OCI-LY3 (cell line): ENCODE results near the gene RNF138.
"Not testable (repeated sequence)": the region's sequence is repeated elsewhere in the genome, so short reads cannot be mapped to it uniquely, and the experiment has no call there.

Experiments
- H2AFZ ChIP-seq: fragments of 200-600, 300-600 bp; shearing (Covaris generic); 2 replicates; pipeline ENCODE4 v1.6.0; 2014; ENCODE audit warnings: antibody characterized with exemption, low read depth, low read length
- H3K27ac ChIP-seq: fragments of 200-600, 300-600 bp; sonication (generic); 2 replicates; pipeline ENCODE4 v1.5.1; 2014; ENCODE audit warnings: mild to moderate bottlenecking, low read length, moderate library complexity, mixed read lengths
- H3K27me3 ChIP-seq: fragments of 200-600, 300-600 bp; sonication (generic); 2 replicates; pipeline ENCODE4 v1.6.1; 2014; ENCODE audit warnings: low read depth, low read length, mixed read lengths
- H3K36me3 ChIP-seq: fragments of 200-600, 300-600 bp; sonication (generic); replicated peaks from 2 replicates; pipeline ENCODE3; 2014; ENCODE audit warnings: low read depth, low read length, mixed read lengths
- H3K4me1 ChIP-seq: fragments of 300-600, 200-600 bp; sonication (generic); 2 replicates; pipeline ENCODE4 v1.6.1; 2014; ENCODE audit warnings: low read length, mixed read lengths
- H3K4me2 ChIP-seq: fragments of 200-600, 300-600 bp; sonication (generic); 2 replicates; pipeline ENCODE4 v1.6.1; 2014; ENCODE audit warnings: low read length, mixed read lengths
- H3K4me3 ChIP-seq: fragments of 300-600, 200-600 bp; sonication (generic); 2 replicates; pipeline ENCODE4 v1.5.1; 2014; ENCODE audit warnings: antibody characterized with exemption, mild to moderate bottlenecking, low read length, moderate library complexity
- H3K79me2 ChIP-seq: fragments of 300-600, 200-600 bp; shearing (Covaris generic); 2 replicates; pipeline ENCODE4 v1.6.1; 2014; ENCODE audit warnings: mild to moderate bottlenecking, low read length, mixed read lengths
- H3K9ac ChIP-seq: fragments of 300-600, 200-600 bp; shearing (Covaris generic); 2 replicates; pipeline ENCODE4 v1.6.0; 2014; ENCODE audit warnings: mild to moderate bottlenecking, low read length, moderate library complexity
- H3K9me3 ChIP-seq: fragments of 200-600, 300-600 bp; shearing (Covaris generic); 2 replicates; pipeline ENCODE4 v1.6.1; 2014; ENCODE audit warnings: low read length, mixed read lengths; ENCODE audit not compliant: insufficient read depth
- H4K20me1 ChIP-seq: fragments of 200-600, 300-600 bp; sonication (generic); 2 replicates; pipeline ENCODE4 v1.6.1; 2016; ENCODE audit warnings: low read length, mixed read lengths; ENCODE audit not compliant: insufficient read depth
- EZH2phosphoT487 ChIP-seq: fragments of 200-600 bp; shearing (Covaris generic); IDR thresholded peaks from 2 replicates; pipeline ENCODE4 v1.6.1; 2018; ENCODE audit warnings: antibody characterized with exemption, mixed run types, low read depth
- TF ChIP-seq, protein P1 (sequence below): fragments of 200-600, 300-600 bp; sonication (generic); IDR thresholded peaks from 2 replicates; pipeline ENCODE4 v1.5.1; 2014; ENCODE audit warnings: antibody characterized with exemption, low read length, low read depth

RNF138 gene

DNA sequence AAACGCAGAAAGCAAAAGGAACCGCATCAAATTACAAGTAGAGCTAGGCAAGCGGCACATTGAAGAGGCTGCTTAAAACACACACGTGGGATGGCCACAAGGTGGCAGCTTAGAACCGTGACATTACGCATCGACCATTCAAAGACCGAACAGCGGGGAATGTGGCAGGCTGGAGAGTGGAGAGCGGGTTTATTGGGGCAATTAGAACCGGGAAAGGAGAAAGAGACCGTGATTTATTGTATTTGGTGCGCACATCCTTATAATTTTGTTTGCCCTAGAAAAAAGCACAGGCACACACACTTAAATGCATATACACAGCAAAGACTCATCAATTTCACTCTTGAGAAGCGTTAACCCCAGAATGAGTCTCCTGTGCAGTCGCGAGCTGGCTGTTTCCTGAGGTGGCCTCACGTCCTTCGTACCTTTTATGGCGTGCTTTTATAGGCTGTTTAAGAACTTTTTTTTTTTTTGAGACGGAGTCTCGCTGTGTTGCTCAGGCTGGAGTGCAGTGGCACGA is 66.5 kb downstream of the RNF138 start:
- Histone ChIP-seq H3K4me2 (peak overlapping the region; percentile 96), H3K79me2 (no peaks in the 10 kb centered on the region), H3K27ac (no peak overlapping the region), H3K9me3 (no peaks in the 10 kb centered on the region), H4K20me1 (no peaks in the 10 kb centered on the region), H3K27me3 (no peaks in the 10 kb centered on the region), H3K4me3 (peak overlapping the region; percentile 74), H3K36me3 (peaks cover 6% of the 10 kb centered on the region), H3K4me1 (peaks cover 9% of the 10 kb centered on the region), H2AFZ (peak overlapping the region; percentile 83), H3K9ac (peak overlapping the region; percentile 32; the same call in 1 of the 2 replicates)
- TF ChIP-seq EZH2phosphoT487, result no peak
- TF ChIP-seq, protein P1, sequence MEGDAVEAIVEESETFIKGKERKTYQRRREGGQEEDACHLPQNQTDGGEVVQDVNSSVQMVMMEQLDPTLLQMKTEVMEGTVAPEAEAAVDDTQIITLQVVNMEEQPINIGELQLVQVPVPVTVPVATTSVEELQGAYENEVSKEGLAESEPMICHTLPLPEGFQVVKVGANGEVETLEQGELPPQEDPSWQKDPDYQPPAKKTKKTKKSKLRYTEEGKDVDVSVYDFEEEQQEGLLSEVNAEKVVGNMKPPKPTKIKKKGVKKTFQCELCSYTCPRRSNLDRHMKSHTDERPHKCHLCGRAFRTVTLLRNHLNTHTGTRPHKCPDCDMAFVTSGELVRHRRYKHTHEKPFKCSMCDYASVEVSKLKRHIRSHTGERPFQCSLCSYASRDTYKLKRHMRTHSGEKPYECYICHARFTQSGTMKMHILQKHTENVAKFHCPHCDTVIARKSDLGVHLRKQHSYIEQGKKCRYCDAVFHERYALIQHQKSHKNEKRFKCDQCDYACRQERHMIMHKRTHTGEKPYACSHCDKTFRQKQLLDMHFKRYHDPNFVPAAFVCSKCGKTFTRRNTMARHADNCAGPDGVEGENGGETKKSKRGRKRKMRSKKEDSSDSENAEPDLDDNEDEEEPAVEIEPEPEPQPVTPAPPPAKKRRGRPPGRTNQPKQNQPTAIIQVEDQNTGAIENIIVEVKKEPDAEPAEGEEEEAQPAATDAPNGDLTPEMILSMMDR, result peak; percentile 88

DNA sequence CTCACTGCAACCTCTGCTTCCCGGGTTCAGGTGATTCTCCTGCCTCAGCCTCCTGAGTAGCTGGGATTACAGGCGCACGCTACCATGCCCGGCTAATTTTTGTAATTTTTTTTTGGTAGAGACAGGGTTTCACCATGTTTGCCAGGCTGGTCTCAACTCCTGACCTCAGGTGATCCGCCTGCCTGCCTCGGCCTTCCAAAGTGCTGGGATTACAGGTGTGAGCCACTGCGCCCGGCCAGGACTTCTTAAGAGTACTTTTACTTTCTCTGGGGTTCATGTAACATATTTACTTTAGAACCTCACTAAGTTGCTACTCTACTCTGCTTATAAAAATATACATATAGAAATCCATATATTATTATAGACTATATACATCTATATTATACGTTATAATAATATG is 67.0 kb downstream of the RNF138 start:
- H2AFZ ChIP-seq, H3K9me3 ChIP-seq, H3K9ac ChIP-seq, H3K36me3 ChIP-seq, H4K20me1 ChIP-seq, H3K27ac ChIP-seq, H3K79me2 ChIP-seq, H3K4me1 ChIP-seq, H3K27me3 ChIP-seq: not testable (repeated sequence)
- peak overlapping the region; percentile 96 for H3K4me2 ChIP-seq
- peak overlapping the region; percentile 74 for H3K4me3 ChIP-seq

DNA sequence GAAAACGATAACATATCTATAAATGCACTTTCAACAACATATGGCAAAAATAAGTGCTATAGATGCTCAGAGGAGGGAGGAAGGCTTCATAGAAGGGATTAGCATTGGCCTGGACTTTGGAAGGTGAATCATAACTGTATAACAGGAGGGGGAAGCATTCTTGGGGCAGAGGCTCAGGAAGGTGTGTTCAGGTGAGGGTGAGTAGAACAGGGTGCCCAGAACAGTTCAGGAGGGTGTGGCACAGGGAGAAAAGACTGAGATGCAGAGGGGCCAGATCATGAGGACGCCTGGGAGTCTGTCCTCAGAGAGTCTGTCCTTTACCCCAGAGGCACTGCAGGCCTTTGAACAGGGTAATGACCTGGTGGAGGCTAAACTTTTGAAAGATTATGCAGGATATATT is 68.9 kb downstream of the RNF138 start:
- TF ChIP-seq, protein P1, result no peak
- no peak overlapping the region for H3K9ac ChIP-seq
- peaks cover 5% of the 10 kb centered on the region for H3K4me1 ChIP-seq
- H3K9me3 ChIP-seq, result no peaks in the 10 kb centered on the region
- H4K20me1 ChIP-seq, result no peaks in the 10 kb centered on the region
- no peak overlapping the region for H3K4me2 ChIP-seq
- H3K36me3 ChIP-seq, result no peaks in the 10 kb centered on the region
- no peak overlapping the region for H3K27ac ChIP-seq
- no peak overlapping the region for H2AFZ ChIP-seq
- no peaks in the 10 kb centered on the region for H3K79me2 ChIP-seq
- no peaks in the 10 kb centered on the region for H3K27me3 ChIP-seq
- H3K4me3 ChIP-seq, result no peak overlapping the region

DNA sequence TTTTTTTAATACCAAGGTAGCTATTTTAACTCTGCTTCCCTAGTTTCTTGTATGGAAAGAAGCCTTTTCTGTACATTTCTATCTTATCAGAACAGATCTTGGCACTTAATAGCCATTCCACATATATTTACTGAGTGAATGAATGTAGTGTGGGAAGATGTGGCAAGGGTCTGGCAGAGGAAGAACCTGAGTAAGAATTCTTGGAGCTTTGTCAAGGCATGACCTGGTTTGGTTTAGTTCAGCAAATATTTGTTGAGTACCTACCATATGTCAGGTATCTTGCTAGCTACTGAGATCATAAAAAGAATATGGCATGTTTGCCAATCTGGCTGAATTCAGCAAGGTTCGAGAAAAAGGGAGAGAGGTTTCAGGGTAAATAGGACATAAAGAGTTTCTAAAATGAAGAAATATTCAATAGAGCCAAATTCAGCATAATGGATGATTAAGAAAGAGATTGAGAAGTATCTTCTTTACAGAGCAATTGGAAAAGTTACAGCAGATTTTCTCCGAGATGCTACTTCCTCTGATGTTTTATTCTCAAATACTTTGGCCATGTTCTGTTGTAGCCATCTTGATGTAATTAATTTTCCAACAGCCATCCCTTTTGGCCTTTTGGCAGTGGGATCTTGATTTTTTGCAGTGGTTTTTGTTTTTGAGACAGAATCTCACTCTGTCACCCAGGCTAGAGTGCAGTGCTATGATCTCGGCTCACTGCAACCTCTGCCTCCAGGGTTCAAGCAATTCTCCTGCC is 76.5 kb downstream of the RNF138 start:
- H3K9me3 ChIP-seq, result no peaks in the 10 kb centered on the region
- no peak overlapping the region for H3K27ac ChIP-seq
- no peak overlapping the region; the same call in 1 of the 2 replicates for H2AFZ ChIP-seq
- no peak overlapping the region for H3K9ac ChIP-seq
- H3K79me2 ChIP-seq, result no peaks in the 10 kb centered on the region
- H4K20me1 ChIP-seq, result no peaks in the 10 kb centered on the region
- TF ChIP-seq EZH2phosphoT487, result no peak
- TF ChIP-seq, protein P1, result no peak
- peaks cover 6% of the 10 kb centered on the region; the same call in 1 of the 2 replicates for H3K4me1 ChIP-seq
- no peaks in the 10 kb centered on the region for H3K27me3 ChIP-seq
- H3K36me3 ChIP-seq, result no peaks in the 10 kb centered on the region
- H3K4me2 ChIP-seq, result no peak overlapping the region
- no peak overlapping the region for H3K4me3 ChIP-seq
